ENCODE data around the gene GRAMD1A. TPM values are rescaled to one million over a fixed set of nuclear protein-coding genes. Genes with fewer than 3 reads are reported as not detected.

Gene GRAMD1A
- total RNA-seq, 2 experiments from 2014 or later, result 84.2 to 124 TPM

GRCh38 chr19:35037716-35038622, 37.8 kb downstream of the GRAMD1A start:
- no peak overlapping the region for H3K4me3 ChIP-seq (ENCODE audit: low read depth, low read length, poor library complexity, severe bottlenecking)
- H3K9me3 ChIP-seq (ENCODE audit: low read length), result no peaks in the 10 kb centered on the region
- no peaks in the 10 kb centered on the region for H3K79me2 ChIP-seq (ENCODE audit: insufficient read depth, low read depth, low read length)
- peaks cover 8% of the 10 kb centered on the region for H3K4me1 ChIP-seq (ENCODE audit: insufficient read depth, low read length, poor library complexity, severe bottlenecking)
- TF ChIP-seq CTCF (conservative IDR thresholded peaks at IDR 0.05; ENCODE audit: low read length) (no peak), EZH2phosphoT487 (IDR thresholded peaks at IDR 0.05; ENCODE audit: borderline replicate concordance, low read depth, low read length) (no peak)
- ChIA-PET POLR2A (interaction anchor here (0.7 kb wide), 1 partner anchor 86 kb away, joined by 3 read pairs; no protein-coding TSS in a partner anchor), CTCF (ENCODE audit: unreplicated experiment) (interaction anchor here (0.6 kb wide), 1 partner anchor 66 kb away, joined by 3 read pairs; no protein-coding TSS in a partner anchor)
- DNase-seq (ENCODE audit: low spot score), result no peak
- H4K20me1 ChIP-seq (ENCODE audit: insufficient read depth, low read length), result no peaks in the 10 kb centered on the region
- H3K27ac ChIP-seq (ENCODE audit: low read depth, low read length, poor library complexity, severe bottlenecking), result no peak overlapping the region
- no peak overlapping the region for H3K4me2 ChIP-seq (ENCODE audit: low read length)
- H3K36me3 ChIP-seq (ENCODE audit: insufficient read depth, low read length), result no peaks in the 10 kb centered on the region
- no peak overlapping the region for H2AFZ ChIP-seq (ENCODE audit: low read length)
- intact Hi-C loops (cut with micrococcal nuclease; ENCODE audit: unreplicated experiment), result no loop called here
- no TSS peak for BruUV-seq (replicated peaks)
- H3K9me2 ChIP-seq (ENCODE audit: insufficient read depth, low read length), result no peaks in the 10 kb centered on the region

- Histone ChIP-seq H3K9me2 (ENCODE audit: insufficient read depth, low read length) (no peaks in the 10 kb centered on the region), H3K79me2 (ENCODE audit: insufficient read depth, low read depth, low read length) (no peaks in the 10 kb centered on the region), H3K27ac (ENCODE audit: low read depth, low read length, poor library complexity, severe bottlenecking) (no peak overlapping the region), H3K36me3 (ENCODE audit: insufficient read depth, low read length) (no peaks in the 10 kb centered on the region), H3K4me2 (ENCODE audit: low read length) (no peak overlapping the region), H3K4me3 (ENCODE audit: low read depth, low read length, poor library complexity, severe bottlenecking) (no peak overlapping the region), H2AFZ (ENCODE audit: low read length) (no peak overlapping the region), H3K9me3 (ENCODE audit: low read length) (no peaks in the 10 kb centered on the region), H4K20me1 (ENCODE audit: insufficient read depth, low read length) (no peaks in the 10 kb centered on the region), H3K4me1 (ENCODE audit: insufficient read depth, low read length, poor library complexity, severe bottlenecking) (peaks cover 8% of the 10 kb centered on the region)
- DNase-seq (ENCODE audit: low spot score), result no peak
- POLR2A ChIA-PET, result no interaction called here
- TF ChIP-seq EZH2phosphoT487 (IDR thresholded peaks at IDR 0.05; ENCODE audit: borderline replicate concordance, low read depth, low read length), result no peak
- TF ChIP-seq CTCF (conservative IDR thresholded peaks at IDR 0.05; ENCODE audit: low read length), result no peak
- CTCF ChIA-PET (ENCODE audit: unreplicated experiment), result interaction anchor here (0.6 kb wide), 1 partner anchor 67 kb away, joined by 3 read pairs; no protein-coding TSS in a partner anchor
- intact Hi-C loops (cut with micrococcal nuclease; ENCODE audit: unreplicated experiment), result no loop called here
- no TSS peak for BruUV-seq (replicated peaks)
Observed at GRCh38 chr19:35038623-35039512, 38.7 kb downstream of the GRAMD1A start.
